Fibroblast of lung (primary cell): ENCODE data around the gene GUF1. TPM values are rescaled to one million over a fixed set of nuclear protein-coding genes. Genes with fewer than 3 reads are reported as not detected.

Experiments
- DNase-seq, 2 donors: peaks; one replicate each; pipeline versions ENCODE4 v3.0.0 to v3.0.0-alpha.2; 2010; ENCODE audit warnings: low read depth in 2 of 2
- H2AFZ ChIP-seq: 2 replicates; pipeline ENCODE4 v1.5.1; 2012; ENCODE audit warnings: low read length, control low read depth, inconsistent platforms
- H3K27ac ChIP-seq: 2 replicates; pipeline ENCODE4 v1.5.1; 2011; ENCODE audit warnings: low read length, control low read depth; ENCODE audit not compliant: insufficient read depth
- H3K27me3 ChIP-seq: 2 replicates; pipeline ENCODE4 v1.5.1; 2011; ENCODE audit warnings: mild to moderate bottlenecking, low read length; ENCODE audit not compliant: control insufficient read depth, insufficient read depth
- H3K36me3 ChIP-seq: 2 replicates; pipeline ENCODE4 v1.5.1; 2011; ENCODE audit warnings: low read length; ENCODE audit not compliant: control insufficient read depth, insufficient read depth
- H3K4me1 ChIP-seq: 2 replicates; pipeline ENCODE4 v1.5.1; 2011; ENCODE audit warnings: low read length; ENCODE audit not compliant: control insufficient read depth, insufficient read depth; ENCODE audit errors: extremely low read depth
- H3K4me2 ChIP-seq: 2 replicates; pipeline ENCODE4 v1.5.1; 2011; ENCODE audit warnings: low read length, control low read depth; ENCODE audit not compliant: insufficient read depth; ENCODE audit errors: extremely low read depth
- H3K4me3 ChIP-seq, 4 experiments: fragments of 200-600 bp in 1 of 4; sonication (generic) in 1 of 4; replicated peaks in 1 of 4; 2 replicates each; pipeline ENCODE4 v1.5.1; 2011 to 2016; ENCODE audit warnings: low read length in 4 of 4, low read depth in 3 of 4, mild to moderate bottlenecking in 3 of 4, control low read depth in 2 of 4, inconsistent platforms in 1 of 4, mixed read lengths in 1 of 4; ENCODE audit not compliant: insufficient read depth in 1 of 4; ENCODE audit errors: control extremely low read depth in 1 of 4
- H3K79me2 ChIP-seq: 2 replicates; pipeline ENCODE4 v1.5.1; 2012; ENCODE audit warnings: mild to moderate bottlenecking, low read length, inconsistent platforms; ENCODE audit not compliant: control insufficient read depth, insufficient read depth
- H3K9ac ChIP-seq: 2 replicates; pipeline ENCODE4 v1.5.1; 2011; ENCODE audit warnings: mild to moderate bottlenecking, low read length, control low read depth; ENCODE audit not compliant: insufficient read depth
- H3K9me3 ChIP-seq: 2 replicates; pipeline ENCODE4 v1.5.1; 2012; ENCODE audit warnings: low read depth, low read length; ENCODE audit not compliant: control insufficient read depth, insufficient read depth
- H4K20me1 ChIP-seq: 2 replicates; pipeline ENCODE4 v1.5.1; 2011; ENCODE audit warnings: low read length; ENCODE audit not compliant: control insufficient read depth, insufficient read depth; ENCODE audit errors: extremely low read depth
- CTCF ChIP-seq, 2 donors: IDR thresholded peaks in 1 of 2; conservative IDR thresholded peaks in 1 of 2; 1 replicate in 1 of 2; 2 replicates in 1 of 2; pipeline ENCODE4 v1.5.1; 2011 to 2012; ENCODE audit warnings: low read length in 2 of 2, control low read depth in 1 of 2, inconsistent platforms in 1 of 2, low read depth in 1 of 2, mild to moderate bottlenecking in 1 of 2
- EZH2 ChIP-seq: IDR thresholded peaks from 2 replicates; pipeline ENCODE4 v1.5.1; 2012; ENCODE audit warnings: low read length, control low read depth, mild to moderate bottlenecking; ENCODE audit errors: missing control alignments
- polyA plus RNA-seq, 2 donors: library from polyadenylated mRNA; depleted of rRNA in 1 of 2; stranded (reverse) in 1 of 2; unstranded in 1 of 2; fragments of >200 nt; gene quantifications; 2 replicates each; pipeline ENCODE4 v1.2.1, GENCODE V29; 2011 to 2012; ENCODE audit warnings: missing spikeins in 1 of 2
- total RNA-seq: library from RNA; depleted of rRNA; stranded (reverse); fragments of >200 nt; gene quantifications from 2 replicates; pipeline ENCODE4 v1.2.1, GENCODE V29; 2014

Gene GUF1
- total and polyA plus RNA-seq, 2 donors (not counting 1 experiment from before 2014, with no cell fraction given): 12.1 to 18.3 TPM

- H4K20me1 ChIP-seq: no peaks in the 10 kb centered on the region
- H3K27me3 ChIP-seq: no peaks in the 10 kb centered on the region
- H3K4me1 ChIP-seq: no peaks in the 10 kb centered on the region
- no peak within 1 kb of the TSS for H3K4me2 ChIP-seq
- no peak within 1 kb of the TSS for H2AFZ ChIP-seq
- no peaks in the 10 kb centered on the region for H3K9me3 ChIP-seq
- H3K9ac ChIP-seq: no peak within 1 kb of the TSS
- no peak for DNase-seq
- no peaks in the 10 kb centered on the region for H3K36me3 ChIP-seq
- H3K79me2 ChIP-seq: no peaks in the 10 kb centered on the region
- no peak for TF ChIP-seq EZH2
- TF ChIP-seq CTCF (conservative IDR thresholded peaks at IDR 0.05 in 1 of 2, IDR thresholded peaks at IDR 0.05 in 1 of 2; ENCODE audit: low read depth in 1 of 2, low read length in 2 of 2): no peak
- no peak within 1 kb of the TSS for H3K27ac ChIP-seq
- H3K4me3 ChIP-seq: no peak within 1 kb of the TSS
Observed at GRCh38 chr4:44651425-44651824, 26.8 kb upstream of the GUF1 start, which contains the start of gene YIPF7. TSS of gene YIPF7 (minus strand) at chr4:44651625. CDS start at chr4:44650100, 1,525 bp downstream.

GRCh38 chr4:44652002-44652401 lies 26.2 kb upstream of the GUF1 start:
- Histone ChIP-seq H4K20me1 (no peaks in the 10 kb centered on the region), H3K27me3 (no peaks in the 10 kb centered on the region), H3K27ac (no peak overlapping the region), H3K79me2 (no peaks in the 10 kb centered on the region), H3K9me3 (no peaks in the 10 kb centered on the region), H2AFZ (no peak overlapping the region), H3K4me1 (no peaks in the 10 kb centered on the region), H3K9ac (no peak overlapping the region), H3K4me3 (no peak overlapping the region), H3K4me2 (no peak overlapping the region), H3K36me3 (no peaks in the 10 kb centered on the region)
- no peak for TF ChIP-seq EZH2
- no peak for TF ChIP-seq CTCF (conservative IDR thresholded peaks at IDR 0.05 in 1 of 2, IDR thresholded peaks at IDR 0.05 in 1 of 2; ENCODE audit: low read depth in 1 of 2, low read length in 2 of 2)
- DNase-seq: no peak

GRCh38 chr4:44660396-44660795 lies 17.8 kb upstream of the GUF1 start:
- TF ChIP-seq EZH2: no peak
- TF ChIP-seq CTCF (conservative IDR thresholded peaks at IDR 0.05 in 1 of 2, IDR thresholded peaks at IDR 0.05 in 1 of 2; ENCODE audit: low read depth in 1 of 2, low read length in 2 of 2): no peak

More at GRCh38 chr4:44660396-44660795, 17.8 kb upstream of the GUF1 start:
- H3K4me2 ChIP-seq: no peak overlapping the region
- no peak overlapping the region for H3K4me3 ChIP-seq
- no peaks in the 10 kb centered on the region for H4K20me1 ChIP-seq
- DNase-seq: no peak
- H3K27ac ChIP-seq: no peak overlapping the region
- no peaks in the 10 kb centered on the region for H3K36me3 ChIP-seq
- H3K9ac ChIP-seq: no peak overlapping the region
- H3K79me2 ChIP-seq: no peaks in the 10 kb centered on the region
- H3K4me1 ChIP-seq: no peaks in the 10 kb centered on the region
- H2AFZ ChIP-seq: no peak overlapping the region
- H3K27me3 ChIP-seq: no peaks in the 10 kb centered on the region
- no peaks in the 10 kb centered on the region for H3K9me3 ChIP-seq
